OCI-M2 (cell line): ENCODE measurements around the gene RNU5D-1.
"Not testable (repeated sequence)": the region's sequence is repeated elsewhere in the genome, so short reads cannot be mapped to it uniquely, and the experiment has no call there.

Experiments
- DNase-seq: peaks from one replicate; lab custom pipeline; 2025; ENCODE audit not compliant: unreplicated experiment; lab: John Stamatoyannopoulos, UW

RNU5D-1 gene

DNA sequence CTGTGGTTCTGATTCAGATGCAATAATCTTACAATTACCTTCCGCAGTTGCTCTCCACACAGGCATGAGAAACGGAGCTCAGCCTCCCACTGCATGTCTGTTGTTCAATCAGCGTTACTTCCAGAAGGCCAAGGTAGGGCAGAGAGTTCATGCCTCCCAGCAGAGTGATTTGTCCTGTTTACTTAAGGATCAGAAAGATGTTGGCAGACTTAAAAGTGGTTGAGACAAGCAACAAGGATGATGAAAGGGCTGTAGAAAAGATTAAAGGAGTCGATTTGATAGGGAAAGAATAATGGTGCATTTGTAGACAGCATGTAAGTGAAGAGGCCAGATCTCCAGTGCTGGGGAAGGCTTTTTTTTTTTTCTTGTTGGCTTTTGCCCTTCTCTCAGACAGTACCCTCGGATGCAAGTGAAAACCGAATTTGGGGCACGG, 29.8 kb downstream of the RNU5D-1 start:
- DNase-seq, result no peak

DNA sequence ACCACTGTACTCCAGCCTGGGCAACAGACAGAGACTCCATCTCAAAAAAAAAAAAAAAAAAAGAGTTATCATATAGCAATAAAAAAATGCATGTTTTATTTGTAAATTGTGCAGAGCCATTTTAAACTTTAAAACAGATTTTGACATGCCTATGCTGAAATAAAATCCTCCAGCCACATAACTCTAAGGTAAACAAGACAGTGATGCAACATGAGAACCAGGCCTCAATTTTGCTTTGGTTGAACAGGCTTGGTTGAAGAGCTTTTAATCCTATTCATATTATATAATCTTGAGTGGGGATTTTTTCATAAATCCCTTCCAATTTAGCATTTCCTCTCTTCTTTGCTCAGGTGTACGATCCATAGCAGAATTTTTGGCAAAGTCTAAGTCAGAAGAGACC, 30.4 kb downstream of the RNU5D-1 start:
- no peak for DNase-seq

DNA sequence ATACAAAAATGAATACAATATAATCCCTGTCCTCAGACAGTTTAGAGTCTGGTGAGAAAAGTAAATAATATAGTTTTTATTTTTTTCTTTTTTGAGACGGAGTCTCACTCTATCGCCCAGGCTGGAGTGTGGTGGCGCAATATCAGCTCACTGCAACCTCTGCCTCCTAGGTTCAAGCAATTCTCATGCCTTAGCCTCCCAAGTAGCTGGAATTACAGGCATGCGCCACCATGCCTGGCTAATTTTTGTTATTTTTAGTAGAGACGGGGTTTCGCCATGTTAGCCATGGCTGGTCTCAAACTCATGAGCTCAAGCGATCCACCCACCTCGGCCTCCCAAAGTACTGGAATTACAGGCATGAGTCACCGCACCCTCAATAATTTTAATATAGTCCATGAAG, 31.6 kb downstream of the RNU5D-1 start:
- not testable (repeated sequence) for DNase-seq

DNA sequence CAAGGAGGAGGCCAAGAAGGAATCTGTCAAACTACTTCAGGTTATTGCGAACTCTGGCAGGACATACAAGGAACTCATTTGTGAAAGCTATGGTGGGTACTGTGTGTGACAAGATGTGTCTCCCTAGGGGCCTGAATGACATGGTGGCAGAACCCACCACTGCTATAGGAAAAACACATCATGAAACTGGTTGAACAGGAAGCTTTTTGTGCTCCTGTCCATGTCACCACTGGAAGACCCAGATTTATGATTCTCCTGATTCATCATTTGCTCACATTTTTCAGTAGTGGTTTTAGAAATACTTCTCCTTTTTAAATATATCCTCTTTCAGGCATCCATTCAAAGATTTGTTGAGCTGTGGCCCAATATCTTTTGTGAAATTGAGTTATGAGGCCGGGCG, 32.8 kb downstream of the RNU5D-1 start:
- DNase-seq, result no peak

DNA sequence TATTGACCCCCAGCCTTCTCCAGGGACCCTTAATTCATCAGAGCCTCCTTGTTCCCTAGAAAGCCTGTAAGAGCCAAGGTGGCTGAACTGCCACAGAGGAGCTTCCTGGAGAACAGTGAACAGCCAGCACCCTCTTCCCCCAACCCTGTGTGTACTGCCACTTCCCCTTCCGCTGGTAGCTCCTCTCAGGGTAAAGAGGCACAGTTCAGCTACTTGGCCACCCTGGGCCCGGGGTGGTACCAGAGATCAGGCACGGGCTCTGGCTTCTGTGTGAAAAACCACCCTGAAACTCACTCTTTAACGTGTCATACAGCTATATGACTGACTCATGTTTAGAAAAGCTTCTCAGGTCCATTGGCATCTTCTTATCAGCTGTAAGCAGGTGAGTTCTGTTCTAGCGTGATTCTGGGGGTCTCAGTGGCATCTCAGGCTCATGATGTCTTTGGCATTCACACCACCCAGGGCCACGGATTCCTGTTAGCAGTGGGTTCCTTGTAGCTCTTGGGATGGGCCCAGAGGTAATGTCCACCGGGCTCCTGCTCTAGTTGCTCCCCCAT, 34.1 kb downstream of the RNU5D-1 start:
- DNase-seq, result no peak

DNA sequence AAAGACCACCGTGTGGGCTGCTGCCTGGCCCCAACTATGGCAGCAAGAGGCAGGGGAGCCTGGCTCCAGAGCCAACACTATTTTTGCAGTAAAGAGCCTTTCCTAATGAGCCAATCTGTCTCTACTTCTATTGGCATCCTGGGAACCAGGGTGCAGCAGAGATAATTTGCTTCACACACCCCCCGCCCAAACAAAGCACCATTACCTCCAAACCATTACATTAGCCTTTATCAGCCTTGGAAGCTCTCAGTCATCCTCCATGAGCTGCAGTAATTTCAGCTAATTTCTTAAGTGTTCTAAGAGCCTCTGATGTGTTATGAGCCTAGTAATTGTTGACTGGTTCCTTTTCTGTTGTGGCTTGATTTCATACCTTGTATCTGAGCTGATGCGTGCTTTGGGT, 34.9 kb downstream of the RNU5D-1 start:
- DNase-seq, result no peak

DNA sequence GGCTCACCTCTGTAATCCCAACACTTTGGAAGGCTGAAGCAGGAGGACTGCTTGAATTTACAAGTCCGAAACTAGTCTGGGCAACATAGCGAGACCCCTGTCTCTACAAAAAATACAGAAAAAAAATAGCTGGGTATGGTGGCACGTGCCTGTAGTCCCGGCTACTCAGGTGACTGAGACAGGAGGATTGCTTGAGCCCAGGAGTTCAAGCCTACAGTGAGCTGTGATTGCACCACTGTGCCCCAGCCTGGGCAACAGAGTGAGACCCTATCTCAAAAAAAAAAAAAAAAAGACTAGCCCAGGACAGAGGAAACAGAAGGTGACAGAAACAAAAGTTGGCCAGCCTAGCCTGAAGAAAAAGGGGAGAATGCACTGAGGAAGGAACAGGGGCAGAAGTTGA, 35.3 kb downstream of the RNU5D-1 start:
- DNase-seq, result no peak

DNA sequence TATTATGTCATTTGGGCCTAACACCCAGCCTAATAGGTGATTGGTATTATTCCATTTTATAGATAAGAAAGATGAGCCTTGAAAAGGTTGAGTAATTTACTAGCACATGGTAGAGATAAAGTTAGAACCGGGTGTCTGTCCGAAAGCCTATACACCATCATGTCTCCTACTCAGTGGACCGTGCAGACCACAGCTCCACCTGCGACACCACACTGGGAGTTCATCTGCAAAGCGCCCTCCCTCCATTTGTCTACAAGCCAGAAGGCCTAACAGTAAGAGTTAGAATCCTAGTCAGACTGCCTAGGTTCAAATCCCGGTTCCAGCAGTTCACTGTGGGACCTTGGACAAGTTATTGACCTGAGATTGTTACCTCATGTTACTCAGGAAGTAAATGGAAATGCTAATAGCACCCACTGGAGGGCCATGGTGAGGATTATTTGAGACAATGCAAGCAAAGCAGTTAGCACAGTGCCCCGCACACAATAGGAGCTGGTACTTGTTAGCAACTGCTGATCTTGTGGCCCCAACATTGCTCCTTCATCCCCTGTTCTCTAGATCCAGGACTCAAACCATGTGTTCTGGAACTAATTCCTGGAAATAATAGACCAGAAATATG, 36.0 kb downstream of the RNU5D-1 start:
- no peak for DNase-seq

DNA sequence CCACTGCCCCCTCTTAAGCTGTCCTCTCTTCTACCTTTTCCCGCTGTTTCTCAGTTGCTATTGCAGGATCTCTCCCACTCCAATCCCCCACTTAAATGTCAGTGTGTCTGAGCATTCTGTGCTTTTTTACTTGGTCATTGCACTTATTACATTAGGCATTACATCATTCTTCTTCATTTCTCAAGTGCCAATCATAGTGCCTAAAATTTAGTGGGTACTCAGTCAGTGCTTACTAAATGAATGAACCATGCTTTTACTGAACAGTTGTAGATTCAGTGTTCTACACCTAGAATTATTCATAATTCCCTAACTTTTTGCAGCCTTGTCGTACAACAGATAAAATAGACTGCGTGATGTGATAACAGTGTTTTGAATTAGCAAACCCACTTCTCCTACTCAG, 37.1 kb downstream of the RNU5D-1 start:
- DNase-seq, result no peak

DNA sequence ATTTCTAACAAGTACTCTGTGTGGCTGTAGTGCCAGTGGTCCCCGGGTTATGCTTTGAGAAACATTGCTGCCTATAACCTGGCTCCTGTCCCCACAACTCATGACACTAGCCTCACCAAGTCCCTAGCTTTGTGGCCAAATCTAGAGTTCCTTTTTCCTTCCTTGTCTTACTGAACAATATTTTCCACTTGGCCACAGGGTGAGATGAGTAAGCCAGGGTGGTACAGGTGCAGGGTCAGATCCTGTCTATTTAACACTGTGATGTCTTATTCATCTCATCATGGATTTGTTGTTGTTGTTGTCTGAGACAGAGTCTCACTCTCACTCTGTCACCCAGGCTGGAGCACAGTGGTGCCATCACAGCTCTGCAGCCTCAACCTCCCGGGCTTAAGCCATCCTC, 37.8 kb downstream of the RNU5D-1 start:
- DNase-seq, result no peak

DNA sequence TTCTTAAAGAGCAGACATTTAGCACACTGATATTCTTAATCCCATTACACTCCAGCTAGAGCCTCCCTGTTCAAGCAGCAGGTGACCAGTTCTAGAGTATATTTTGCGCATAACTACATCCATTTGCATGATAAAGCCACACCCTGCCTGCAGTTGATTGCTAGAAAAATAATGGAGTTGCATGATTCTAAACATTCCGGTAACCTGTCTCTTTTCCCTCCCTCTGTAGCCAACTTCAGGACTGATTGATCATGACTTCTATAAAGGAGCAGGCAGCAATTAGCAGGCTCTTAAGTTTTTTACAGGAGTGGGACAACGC, 41.6 kb downstream of the RNU5D-1 start:
- DNase-seq, result no peak

DNA sequence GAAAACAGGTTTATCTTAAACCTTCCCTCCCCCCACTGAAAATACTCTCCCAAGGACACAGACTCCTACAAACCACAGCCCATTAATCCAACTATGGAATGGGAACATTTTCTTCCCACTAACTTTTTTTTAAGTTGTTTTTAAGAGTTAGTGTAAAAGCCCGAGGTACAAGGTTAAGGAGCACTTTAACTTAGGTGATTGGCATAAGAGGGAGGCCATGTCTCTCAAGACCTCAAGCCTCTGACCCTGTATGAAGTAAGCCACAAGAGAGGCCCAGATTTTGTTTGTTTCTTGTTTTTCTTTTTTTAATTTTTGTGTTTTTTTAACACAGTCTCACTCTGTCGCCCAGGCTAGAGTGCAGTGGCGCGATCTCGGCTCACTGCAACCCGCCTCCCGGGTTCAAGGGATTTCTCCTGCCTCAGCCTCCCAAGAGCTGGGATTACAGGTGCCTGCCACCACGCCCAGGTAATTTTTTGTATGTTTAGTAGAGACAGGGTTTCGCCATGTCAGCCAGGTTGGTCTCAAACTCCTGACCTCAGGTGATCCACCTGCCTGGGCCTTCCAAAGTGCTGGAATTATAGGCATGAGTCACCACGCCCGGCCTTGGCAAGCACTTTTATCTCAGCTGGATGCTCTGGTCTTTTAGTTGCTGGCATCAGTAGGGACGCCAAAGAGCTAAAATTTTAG, 42.1 kb downstream of the RNU5D-1 start:
- no peak for DNase-seq

DNA sequence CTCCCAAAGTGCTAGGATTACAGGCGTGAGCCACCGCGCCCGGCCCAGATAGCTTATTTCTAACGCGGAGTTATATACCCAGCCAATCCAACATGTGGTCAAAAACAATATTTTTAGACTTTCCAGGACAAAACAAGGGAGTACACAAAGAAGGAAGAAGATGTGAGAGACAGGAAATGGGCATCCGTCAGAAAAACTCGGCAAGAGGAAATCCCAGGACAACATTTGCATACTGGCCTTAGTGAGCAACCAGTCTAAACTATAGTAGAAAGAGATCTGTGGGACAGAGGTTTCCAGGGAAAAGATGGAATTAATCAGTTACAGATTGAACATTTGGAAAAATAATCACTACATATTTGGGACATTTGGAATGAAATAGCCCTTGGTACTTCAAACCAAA, 45.1 kb downstream of the RNU5D-1 start:
- DNase-seq, result no peak

DNA sequence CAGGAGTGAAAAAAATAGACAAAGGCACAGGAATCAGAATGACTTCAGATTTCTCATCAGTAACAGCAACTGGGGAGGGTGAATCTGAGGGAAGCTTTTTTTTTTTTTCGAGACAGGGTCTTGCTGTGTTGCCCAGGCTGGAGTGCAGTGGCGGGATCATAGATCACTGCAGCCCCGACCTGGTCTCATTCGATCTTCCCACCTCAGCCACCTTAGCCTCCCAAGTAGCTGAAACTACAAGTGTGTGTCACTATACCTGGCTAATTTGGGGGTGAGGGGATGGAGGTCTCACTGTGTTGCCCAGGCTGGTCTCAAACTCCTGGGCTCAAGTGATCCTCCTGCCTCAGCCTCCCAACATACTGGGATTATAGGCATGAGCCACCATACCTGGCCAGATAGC, 45.8 kb downstream of the RNU5D-1 start:
- DNase-seq, result no peak

DNA sequence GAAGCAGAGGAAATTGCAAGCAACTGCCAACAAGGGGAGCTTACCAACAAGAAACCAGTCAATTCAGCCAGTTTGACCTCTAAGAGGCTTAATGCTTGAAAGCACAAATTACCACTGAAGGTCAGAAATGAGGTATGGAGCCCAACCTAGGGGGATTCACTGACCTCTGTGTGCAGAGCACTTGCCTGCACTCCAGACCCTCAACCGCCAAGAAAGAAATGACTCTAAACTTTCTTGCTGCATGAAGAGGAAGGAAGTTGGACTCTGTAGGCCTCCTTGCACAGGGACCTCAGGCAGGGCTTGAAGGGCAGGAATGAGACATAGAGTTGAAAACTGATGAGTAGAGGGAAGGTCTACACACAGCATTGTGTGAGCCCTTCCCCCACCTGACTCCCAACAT, 46.4 kb downstream of the RNU5D-1 start:
- DNase-seq, result no peak

DNA sequence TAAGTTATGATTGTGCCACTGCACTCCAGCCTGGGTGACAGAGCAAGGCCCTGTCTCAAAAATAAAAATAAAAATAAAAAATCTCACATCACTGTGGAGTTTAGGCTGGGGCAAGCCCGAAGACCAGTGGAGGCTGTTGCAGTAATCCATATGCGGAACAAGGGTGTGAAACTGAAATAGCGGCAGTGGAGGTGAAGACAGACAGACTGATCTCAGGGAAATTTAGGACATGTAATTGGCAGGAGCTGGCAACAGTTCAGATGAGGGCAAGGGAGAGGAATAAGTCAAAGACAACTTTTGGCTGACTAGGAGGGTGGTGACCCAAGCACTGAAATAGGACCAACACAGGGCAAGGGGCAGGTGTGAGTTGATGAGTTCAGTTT, 48.1 kb downstream of the RNU5D-1 start:
- no peak for DNase-seq

DNA sequence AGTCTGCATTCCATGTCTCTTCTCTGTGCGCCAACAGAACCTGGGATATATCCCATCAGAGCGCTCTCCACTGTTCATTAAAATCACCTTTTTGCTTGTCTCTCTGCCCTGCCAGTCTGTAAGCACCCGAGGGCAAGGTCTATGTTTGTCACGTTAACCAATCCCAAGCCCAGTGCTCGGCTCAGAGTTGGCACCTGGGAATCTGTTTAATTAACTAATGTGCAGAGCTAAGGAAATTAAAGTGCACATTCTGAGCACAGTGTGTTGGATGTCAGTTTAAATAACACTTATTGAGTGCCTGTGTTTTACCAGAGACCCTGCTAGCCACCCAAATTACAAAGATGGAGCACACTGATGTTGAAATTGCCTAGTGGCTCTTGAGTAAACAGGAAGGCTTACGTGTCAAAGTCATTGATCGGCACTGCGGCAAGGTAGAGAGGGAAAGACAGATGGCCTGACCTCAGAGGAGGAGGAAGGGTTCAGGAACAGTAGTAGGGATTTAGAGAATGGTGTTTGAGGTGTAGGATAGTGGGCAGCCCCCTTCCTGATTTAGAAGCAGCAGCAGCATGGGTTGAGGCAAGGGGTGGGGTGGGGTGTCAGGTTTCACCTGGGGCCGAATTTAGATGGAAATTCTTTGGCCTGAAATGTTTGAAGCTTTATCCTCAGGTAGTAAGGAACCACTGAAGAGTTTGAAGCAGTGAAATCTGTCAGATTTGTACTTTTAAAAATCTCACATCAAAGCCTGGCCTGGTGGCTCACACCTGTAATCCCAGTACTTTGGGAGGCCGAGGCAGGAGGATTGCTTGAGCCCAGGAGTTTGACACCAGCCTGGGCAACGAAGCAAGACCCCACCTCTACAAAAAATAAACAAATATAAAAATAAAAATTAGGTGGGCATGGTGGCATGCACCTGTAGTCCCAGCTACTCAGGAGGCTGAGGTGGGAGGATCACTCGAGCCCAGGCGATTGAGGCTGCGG, 48.8 kb downstream of the RNU5D-1 start:
- DNase-seq, result no peak
